Gastrocnemius medialis (tissue), 4 donors: Measurements from ENCODE around the gene PPIL6.
A peak's percentile ranks its signal among the peaks of the same experiment; 100 is the strongest.

ENCODE experiments used
- CTCF ChIP-seq, 5 experiments: fragments of 450-650 bp in 3 of 5; fragments of 200-600 bp in 2 of 5; sonication (generic) in 2 of 5; IDR thresholded peaks in 4 of 5; conservative IDR thresholded peaks in 1 of 5; 1 replicate in 4 of 5; 2 replicates in 1 of 5; pipeline ENCODE4 v1.5.1; 2016 to 2019; ENCODE audit warnings: antibody characterized with exemption in 5 of 5, mild to moderate bottlenecking in 3 of 5, moderate library complexity in 3 of 5
- POLR2A ChIP-seq, 2 donors: fragments of 450-650 bp; IDR thresholded peaks; one replicate each; pipeline ENCODE4 v1.6.1; 2017; ENCODE audit warnings: antibody characterized with exemption in 2 of 2, mild to moderate bottlenecking in 2 of 2, moderate library complexity in 2 of 2

GRCh38 chr6:109455437-109456110 lies 15.1 kb upstream of the PPIL6 start, which contains the start of gene MICAL1:
- TF ChIP-seq POLR2A (IDR thresholded peaks at IDR 0.05) (peak; percentile 14 to 25), CTCF (IDR thresholded peaks at IDR 0.05 in 4 of 5, conservative IDR thresholded peaks at IDR 0.05 in 1 of 5) (peak in 3 of 5 experiments; percentile 14 to 58 (median 55))
